Uterus (tissue), 4 donors: ENCODE measurements around the gene ANXA3. TPM values are rescaled to one million over a fixed set of nuclear protein-coding genes. Genes with fewer than 3 reads are reported as not detected.

Experiments used
- DNase-seq, 2 donors: peaks; one replicate each; pipeline ENCODE4 v3.0.0-alpha.2; 2019 to 2020
- H3K27ac ChIP-seq, 2 donors: fragments of 200-600 bp; sonication (generic); 1 replicate in 1 of 2; 2 replicates in 1 of 2; pipeline ENCODE4 v1.5.1; 2016 to 2018
- H3K27me3 ChIP-seq, 2 donors: fragments of 200-600 bp; sonication (generic); one replicate each; pipeline ENCODE4 v1.5.1; 2018 to 2019; ENCODE audit warnings: control low read depth in 1 of 2
- H3K36me3 ChIP-seq, 2 donors: fragments of 200-600 bp; sonication (generic); one replicate each; pipeline ENCODE4 v1.5.1; 2019; ENCODE audit warnings: control low read depth in 1 of 2
- H3K4me1 ChIP-seq, 2 donors: fragments of 200-600 bp; sonication (generic); one replicate each; pipeline ENCODE4 v1.5.1; 2018 to 2019; ENCODE audit warnings: control low read depth in 1 of 2
- H3K4me3 ChIP-seq, 2 donors: fragments of 200-600 bp; sonication (generic); 1 replicate in 1 of 2; 2 replicates in 1 of 2; pipeline ENCODE4 v1.5.1; 2018 to 2019; ENCODE audit warnings: mild to moderate bottlenecking in 1 of 2
- H3K9me3 ChIP-seq, 2 donors: fragments of 200-600 bp; sonication (generic); one replicate each; pipeline ENCODE4 v1.5.1; 2019; ENCODE audit warnings: control low read depth in 1 of 2
- CTCF ChIP-seq, 4 experiments: fragments of 200-600 bp in 2 of 4; fragments of 450-650 bp in 2 of 4; sonication (generic) in 2 of 4; IDR thresholded peaks; one replicate each; pipeline ENCODE4 v1.5.1; 2016 to 2019; ENCODE audit warnings: antibody characterized with exemption in 4 of 4, mild to moderate bottlenecking in 2 of 4, moderate library complexity in 1 of 4
- POLR2A ChIP-seq, 2 donors: fragments of 450-650 bp; IDR thresholded peaks; one replicate each; pipeline ENCODE4 v1.6.1; 2016; ENCODE audit warnings: antibody characterized with exemption in 2 of 2, mild to moderate bottlenecking in 1 of 2, moderate library complexity in 1 of 2
- intact Hi-C: fragments of 100-400 bp; cut with DNase I; formaldehyde crosslinking; loops from one replicate; pipeline ENCODE4 v1.15.1; 2023; ENCODE audit warnings: low total_unique reads
- total RNA-seq, 4 donors: library from RNA; depleted of rRNA in 3 of 4; stranded (reverse); fragments of >200 nt in 3 of 4; gene quantifications; one replicate each; pipeline versions ENCODE4 v1.1.0 to v1.2.4, GENCODE V29; 2014 to 2023
- donor health status: DM: yes; HTN: yes; CAD: no.

The ANXA3 gene
- total RNA-seq, 4 donors from 2014 or later, result 13.6 to 243 (median 23.4) TPM

DNA sequence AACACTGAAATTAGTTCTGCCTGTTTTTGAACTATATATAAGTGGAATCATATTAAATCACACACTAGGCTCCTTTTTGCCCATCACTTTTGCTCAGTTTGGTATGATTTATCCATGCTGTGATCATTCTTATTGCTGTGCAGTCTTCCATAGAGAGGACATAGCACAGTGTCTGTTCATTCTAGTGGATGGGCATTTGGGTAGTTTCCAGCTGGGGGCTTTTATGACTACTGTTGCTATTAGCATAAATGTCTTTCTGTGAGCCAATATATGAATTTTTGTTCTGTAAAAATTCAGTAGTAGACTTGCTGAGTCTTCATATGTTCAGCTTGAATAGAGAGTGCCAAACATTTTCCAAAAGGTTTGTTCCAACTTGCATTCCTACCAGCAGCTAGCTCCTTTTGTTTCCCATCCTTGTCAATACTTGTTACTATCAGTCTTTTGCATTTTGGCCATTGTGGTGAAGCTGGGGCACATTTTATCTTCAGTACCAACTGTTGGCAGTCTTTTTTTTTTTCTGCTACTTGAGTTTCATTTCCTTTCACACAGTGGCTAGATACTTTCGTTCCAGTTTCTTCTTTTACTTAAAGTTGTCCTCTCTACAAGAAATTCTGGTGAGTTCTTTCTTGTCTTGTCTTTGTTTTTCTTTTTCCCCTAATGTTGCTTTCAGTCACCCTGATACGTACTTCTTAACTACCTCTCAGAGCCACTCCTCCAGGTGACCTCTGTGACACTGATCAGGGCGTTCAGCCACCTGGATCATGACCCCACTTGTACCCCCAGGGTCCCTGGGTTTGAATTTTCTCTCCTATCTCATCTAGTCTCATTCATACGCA, 87.0 kb downstream of the ANXA3 start:
- no peak for TF ChIP-seq CTCF (IDR thresholded peaks at IDR 0.05)
- no peak for TF ChIP-seq POLR2A (IDR thresholded peaks at IDR 0.05)
- no peak overlapping the region for H3K4me3 ChIP-seq
- intact Hi-C loops, result loop anchor here (10.0 kb wide), 1 partner anchor 226 kb away; no protein-coding TSS in a partner anchor
- H3K36me3 ChIP-seq, result no peaks in the 10 kb centered on the region
- H3K4me1 ChIP-seq, result no peaks in the 10 kb centered on the region
- no peaks in the 10 kb centered on the region for H3K27me3 ChIP-seq
- H3K9me3 ChIP-seq, result no peaks in the 10 kb centered on the region
- DNase-seq, result no peak
- no peak overlapping the region for H3K27ac ChIP-seq

DNA sequence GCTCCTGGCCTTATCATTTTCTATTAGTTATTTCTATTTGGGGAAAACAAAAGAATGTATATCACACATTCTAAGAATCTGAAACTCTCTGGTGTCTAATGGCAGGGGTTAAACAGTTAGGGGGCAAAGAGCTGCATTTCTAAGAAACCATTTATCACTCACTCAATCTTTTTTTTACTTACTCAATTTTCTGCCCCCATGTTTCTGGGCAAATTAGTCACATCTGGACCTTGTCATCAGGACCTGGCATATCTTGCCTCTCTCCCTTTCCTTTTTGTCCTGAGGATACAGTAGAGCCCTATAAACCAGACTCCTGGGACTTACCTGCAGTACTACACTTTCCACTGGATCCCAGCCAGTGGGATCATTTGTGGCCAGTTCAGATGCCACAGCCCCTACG, 89.1 kb downstream of the ANXA3 start:
- Histone ChIP-seq H3K27me3 (no peaks in the 10 kb centered on the region), H3K9me3 (no peaks in the 10 kb centered on the region), H3K4me3 (no peak overlapping the region), H3K27ac (no peak overlapping the region), H3K4me1 (no peaks in the 10 kb centered on the region), H3K36me3 (no peaks in the 10 kb centered on the region)
- TF ChIP-seq CTCF (IDR thresholded peaks at IDR 0.05) (no peak), POLR2A (IDR thresholded peaks at IDR 0.05) (no peak)
- intact Hi-C loops, result no loop called here
- no peak for DNase-seq

DNA sequence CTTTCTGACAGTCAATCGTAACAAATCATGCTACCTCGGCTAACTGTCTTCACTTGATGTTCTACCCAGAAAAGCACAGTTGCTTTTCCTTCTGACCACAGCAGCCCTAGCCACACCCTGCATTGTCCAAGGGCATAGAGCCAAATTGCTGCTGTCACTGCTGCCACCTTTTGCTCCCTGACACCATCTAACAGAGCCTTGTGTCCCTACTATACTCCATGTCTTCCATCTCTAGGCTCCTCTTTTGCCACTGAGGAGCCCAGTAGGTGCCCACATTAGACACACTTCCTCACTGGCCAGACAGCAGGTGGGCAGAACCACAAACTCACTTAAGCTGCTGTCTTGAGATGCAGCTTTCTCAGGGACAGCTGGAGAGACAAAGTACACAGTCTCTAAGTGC, 91.4 kb downstream of the ANXA3 start:
- intact Hi-C loops, result no loop called here

DNA sequence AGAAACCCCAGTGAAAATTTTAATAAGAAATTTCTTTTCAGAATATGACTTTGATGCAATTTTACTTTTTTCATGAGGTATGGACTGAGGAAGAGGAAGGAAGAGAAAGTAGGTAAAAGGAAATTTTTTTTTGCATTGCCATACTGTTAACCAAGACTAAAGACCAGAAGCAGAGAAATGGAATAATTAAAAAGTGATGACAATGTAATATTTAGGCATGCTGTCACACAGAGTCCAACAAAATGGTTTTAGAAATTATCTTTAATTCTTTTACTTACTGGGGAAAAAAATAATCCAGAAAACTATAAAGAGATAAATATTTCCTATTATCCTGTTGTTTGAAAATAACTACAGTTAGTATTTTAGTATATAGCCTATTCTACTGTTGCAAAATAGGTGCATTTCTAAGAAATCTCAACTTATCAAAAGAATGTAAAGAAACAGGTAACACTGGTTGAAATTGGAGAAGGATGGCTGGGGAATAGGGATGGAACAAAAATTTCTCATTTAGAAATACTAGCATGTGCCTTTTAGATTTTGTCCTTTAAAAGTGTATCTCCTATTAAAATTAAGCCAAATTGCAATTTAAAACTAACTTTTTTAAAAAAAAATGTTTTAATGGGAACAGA, 92.6 kb downstream of the ANXA3 start:
- no peaks in the 10 kb centered on the region for H3K9me3 ChIP-seq
- H3K4me1 ChIP-seq, result no peaks in the 10 kb centered on the region
- intact Hi-C loops, result no loop called here
- H3K27me3 ChIP-seq, result no peaks in the 10 kb centered on the region
- TF ChIP-seq CTCF (IDR thresholded peaks at IDR 0.05) (no peak), POLR2A (IDR thresholded peaks at IDR 0.05) (no peak)
- H3K4me3 ChIP-seq, result no peak overlapping the region
- no peak for DNase-seq
- H3K27ac ChIP-seq, result no peak overlapping the region
- H3K36me3 ChIP-seq, result no peaks in the 10 kb centered on the region

More for the DNA sequence above, 91.4 kb downstream of the ANXA3 start:
- no peak overlapping the region for H3K27ac ChIP-seq
- no peaks in the 10 kb centered on the region for H3K9me3 ChIP-seq
- DNase-seq, result no peak
- H3K4me3 ChIP-seq, result no peak overlapping the region
- no peak for TF ChIP-seq CTCF (IDR thresholded peaks at IDR 0.05)
- TF ChIP-seq POLR2A (IDR thresholded peaks at IDR 0.05), result no peak
- no peaks in the 10 kb centered on the region for H3K36me3 ChIP-seq
- no peaks in the 10 kb centered on the region for H3K27me3 ChIP-seq
- H3K4me1 ChIP-seq, result no peaks in the 10 kb centered on the region

DNA sequence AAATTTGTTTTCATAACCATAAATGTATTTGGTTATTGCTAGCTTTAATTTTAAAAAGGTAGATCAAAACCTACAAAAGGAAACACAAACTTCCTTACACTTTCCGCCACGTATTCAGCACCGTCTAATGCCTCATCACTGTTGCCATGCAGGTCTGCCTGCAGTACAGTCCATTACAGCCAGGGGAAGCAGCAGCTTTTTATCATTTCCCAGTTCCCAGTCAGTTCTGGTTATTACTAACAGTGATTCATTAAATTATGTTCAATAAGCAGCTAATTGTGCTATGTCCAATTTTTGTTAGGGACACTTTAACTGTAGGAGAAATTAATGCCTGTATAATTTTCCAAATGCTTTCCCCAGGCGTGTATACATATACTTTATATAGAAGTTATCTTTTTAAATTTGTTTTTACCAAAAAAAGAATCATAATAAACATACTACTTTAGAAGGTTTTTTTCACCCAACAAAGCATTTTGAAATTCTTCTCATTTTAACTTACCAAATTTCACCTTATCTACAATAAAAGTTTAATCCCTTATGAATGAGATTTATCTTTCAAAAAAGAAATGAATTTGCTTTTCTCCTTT, 93.3 kb downstream of the ANXA3 start:
- Histone ChIP-seq H3K9me3 (no peaks in the 10 kb centered on the region), H3K27ac (peak overlapping the region; percentile 70 to 74), H3K27me3 (no peaks in the 10 kb centered on the region), H3K4me1 (no peaks in the 10 kb centered on the region), H3K4me3 (no peak overlapping the region), H3K36me3 (no peaks in the 10 kb centered on the region)
- TF ChIP-seq CTCF (IDR thresholded peaks at IDR 0.05), result peak; percentile 76 to 89 (median 85)
- TF ChIP-seq POLR2A (IDR thresholded peaks at IDR 0.05), result no peak
- peak; percentile 47 to 59 for DNase-seq
- intact Hi-C loops, result no loop called here
